BE2C (cell line): ENCODE measurements around the gene TCF7L2.

ENCODE experiments used
- DNase-seq: peaks from one replicate; pipeline ENCODE4 v3.0.0-alpha.2; 2020
- H3K27me3 ChIP-seq: fragments of 250-450 bp; sonication (Bioruptor Pico); 2 replicates; pipeline ENCODE4 v1.5.1; 2020; ENCODE audit warnings: mild to moderate bottlenecking
- H3K36me3 ChIP-seq: fragments of 250-450 bp; sonication (Bioruptor Pico); 2 replicates; pipeline ENCODE4 v1.5.1; 2020; ENCODE audit warnings: mild to moderate bottlenecking
- H3K4me1 ChIP-seq: fragments of 250-450 bp; sonication (Bioruptor Pico); 2 replicates; pipeline ENCODE4 v1.5.1; 2020
- H3K4me3 ChIP-seq: 2 replicates; pipeline ENCODE4 v1.5.1; 2011; ENCODE audit warnings: low read depth, low read length
- H3K9me3 ChIP-seq: fragments of 250-450 bp; sonication (Bioruptor Pico); 2 replicates; pipeline ENCODE4 v1.5.1; 2020
- CTCF ChIP-seq: IDR thresholded peaks from 2 replicates; pipeline ENCODE4 v1.5.1; 2012; ENCODE audit warnings: mild to moderate bottlenecking, low read depth, low read length

Gene TCF7L2

GRCh38 chr10:113019096-113019495 lies 69.0 kb downstream of the TCF7L2 start:
- Histone ChIP-seq H3K4me1 (peaks cover 5% of the 10 kb centered on the region), H3K27me3 (no peaks in the 10 kb centered on the region), H3K9me3 (no peaks in the 10 kb centered on the region), H3K36me3 (no peaks in the 10 kb centered on the region), H3K4me3 (no peak overlapping the region)
- TF ChIP-seq CTCF, result no peak
- DNase-seq, result no peak

GRCh38 chr10:113019692-113020474 lies 69.8 kb downstream of the TCF7L2 start:
- no peak for TF ChIP-seq CTCF
- H3K27me3 ChIP-seq, result no peaks in the 10 kb centered on the region
- no peaks in the 10 kb centered on the region for H3K36me3 ChIP-seq
- H3K9me3 ChIP-seq, result no peaks in the 10 kb centered on the region
- H3K4me1 ChIP-seq, result peaks cover 5% of the 10 kb centered on the region
- DNase-seq, result no peak
- no peak overlapping the region for H3K4me3 ChIP-seq

- H3K27me3 ChIP-seq, result no peaks in the 10 kb centered on the region
- TF ChIP-seq CTCF, result no peak
- no peak for DNase-seq
- peaks cover 5% of the 10 kb centered on the region for H3K4me1 ChIP-seq
- no peak overlapping the region for H3K4me3 ChIP-seq
- no peaks in the 10 kb centered on the region for H3K36me3 ChIP-seq
- no peaks in the 10 kb centered on the region for H3K9me3 ChIP-seq
Observed at GRCh38 chr10:113020475-113020753, 70.4 kb downstream of the TCF7L2 start.

GRCh38 chr10:113020838-113021237 lies 70.8 kb downstream of the TCF7L2 start:
- no peaks in the 10 kb centered on the region for H3K27me3 ChIP-seq
- DNase-seq, result no peak
- no peak overlapping the region for H3K4me3 ChIP-seq
- TF ChIP-seq CTCF, result no peak
- H3K36me3 ChIP-seq, result no peaks in the 10 kb centered on the region
- no peaks in the 10 kb centered on the region for H3K9me3 ChIP-seq
- peaks cover 5% of the 10 kb centered on the region for H3K4me1 ChIP-seq

DNA sequence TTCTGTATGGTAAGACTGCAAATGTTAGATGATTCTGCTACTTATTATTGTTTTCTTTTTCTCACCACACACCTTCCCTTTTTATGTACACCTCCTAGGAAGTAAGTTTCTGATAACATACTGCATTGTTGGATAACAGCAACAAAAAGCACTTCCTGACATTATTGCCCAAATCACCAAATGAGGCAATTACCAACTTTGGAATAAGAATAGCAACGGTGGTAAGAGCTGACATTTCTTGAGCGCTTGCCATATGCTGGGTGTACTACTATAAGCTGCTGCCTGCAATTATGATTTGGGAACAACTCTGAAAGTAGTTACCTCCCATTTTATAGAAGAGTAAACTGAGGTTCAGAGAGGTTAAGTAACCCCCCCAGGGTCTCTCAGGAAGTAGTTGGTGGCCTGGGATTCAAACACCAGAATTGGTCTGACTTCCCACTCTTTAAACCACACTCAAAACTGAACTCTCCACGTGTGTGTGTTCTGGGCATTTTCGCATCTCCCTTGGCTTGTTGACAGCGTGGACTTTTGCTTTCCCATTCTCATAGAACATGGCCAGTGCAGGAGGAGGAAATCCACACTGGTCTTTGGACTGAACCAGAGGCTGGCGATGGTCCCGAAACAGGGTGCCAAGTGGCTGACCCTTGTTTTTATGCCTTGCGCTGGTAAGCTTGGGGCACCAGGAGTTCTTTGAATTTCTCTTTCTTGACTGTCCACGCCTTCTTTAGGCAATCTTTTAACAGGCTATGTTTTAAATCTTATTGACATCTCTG lies 71.4 kb downstream of the TCF7L2 start:
- H3K36me3 ChIP-seq, result no peaks in the 10 kb centered on the region
- no peaks in the 10 kb centered on the region for H3K9me3 ChIP-seq
- no peak for DNase-seq
- no peak overlapping the region for H3K4me3 ChIP-seq
- H3K27me3 ChIP-seq, result no peaks in the 10 kb centered on the region
- peaks cover 7% of the 10 kb centered on the region for H3K4me1 ChIP-seq
- TF ChIP-seq CTCF, result no peak

- no peak for DNase-seq
- Histone ChIP-seq H3K27me3 (no peaks in the 10 kb centered on the region), H3K4me3 (no peak overlapping the region), H3K4me1 (peaks cover 15% of the 10 kb centered on the region), H3K36me3 (no peaks in the 10 kb centered on the region), H3K9me3 (no peaks in the 10 kb centered on the region)
- no peak for TF ChIP-seq CTCF
Observed at GRCh38 chr10:113022265-113022664, 72.2 kb downstream of the TCF7L2 start.
